ENCODE measurements around the gene EZR. TPM values are rescaled to one million over a fixed set of nuclear protein-coding genes. Genes with fewer than 3 reads are reported as not detected.
"Not testable (repeated sequence)": the region's sequence is repeated elsewhere in the genome, so short reads cannot be mapped to it uniquely, and the experiment has no call there.

EZR gene
- total RNA-seq, 1 donor, result 89.4 TPM

DNA sequence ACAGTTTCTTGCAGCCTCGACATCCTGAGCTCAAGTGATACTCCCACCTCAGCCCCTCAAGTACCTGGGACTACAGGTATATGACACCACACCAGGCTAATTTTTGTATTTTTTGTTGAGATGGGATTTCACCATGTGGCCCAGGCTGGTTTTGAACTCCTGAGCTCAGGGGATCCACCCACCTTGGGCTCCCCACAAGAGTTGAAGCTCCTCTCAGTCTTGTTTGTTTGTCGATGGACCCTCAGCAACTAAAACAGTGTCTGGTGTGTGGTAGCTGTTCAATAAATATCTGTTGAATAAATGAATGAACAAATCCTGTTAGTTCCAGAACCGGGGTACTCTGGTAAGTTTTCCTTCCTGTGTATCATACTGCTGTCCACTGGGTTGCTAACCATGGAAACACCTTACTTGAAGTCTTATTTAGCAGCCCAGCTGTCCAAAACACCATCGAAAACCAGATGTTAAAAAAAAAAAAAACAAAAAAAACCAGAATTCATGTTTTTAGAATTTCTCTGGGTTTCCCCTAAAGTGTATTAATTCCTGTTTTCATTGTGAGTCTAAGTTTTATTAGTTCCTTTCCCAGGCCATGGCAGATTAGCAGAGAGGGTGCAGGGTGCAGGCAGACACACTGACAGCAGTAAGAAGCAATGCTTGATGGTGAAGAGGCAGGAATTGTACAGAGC lies 7.8 kb upstream of the EZR start:
- H2AFZ ChIP-seq (ENCODE audit: low read length), result no peak overlapping the region
- H3K4me2 ChIP-seq (ENCODE audit: insufficient read depth, low read length), result no peak overlapping the region
- no peak for DNase-seq (ENCODE audit: insufficient read length, low spot score, missing footprints)
- H4K20me1 ChIP-seq (ENCODE audit: insufficient read depth, low read length), result no peaks in the 10 kb centered on the region
- H3K4me3 ChIP-seq (ENCODE audit: insufficient read depth, low read length), result no peak overlapping the region
- no peaks in the 10 kb centered on the region for H3K36me3 ChIP-seq (ENCODE audit: insufficient read depth, low read length)
- TF ChIP-seq, protein P1, sequence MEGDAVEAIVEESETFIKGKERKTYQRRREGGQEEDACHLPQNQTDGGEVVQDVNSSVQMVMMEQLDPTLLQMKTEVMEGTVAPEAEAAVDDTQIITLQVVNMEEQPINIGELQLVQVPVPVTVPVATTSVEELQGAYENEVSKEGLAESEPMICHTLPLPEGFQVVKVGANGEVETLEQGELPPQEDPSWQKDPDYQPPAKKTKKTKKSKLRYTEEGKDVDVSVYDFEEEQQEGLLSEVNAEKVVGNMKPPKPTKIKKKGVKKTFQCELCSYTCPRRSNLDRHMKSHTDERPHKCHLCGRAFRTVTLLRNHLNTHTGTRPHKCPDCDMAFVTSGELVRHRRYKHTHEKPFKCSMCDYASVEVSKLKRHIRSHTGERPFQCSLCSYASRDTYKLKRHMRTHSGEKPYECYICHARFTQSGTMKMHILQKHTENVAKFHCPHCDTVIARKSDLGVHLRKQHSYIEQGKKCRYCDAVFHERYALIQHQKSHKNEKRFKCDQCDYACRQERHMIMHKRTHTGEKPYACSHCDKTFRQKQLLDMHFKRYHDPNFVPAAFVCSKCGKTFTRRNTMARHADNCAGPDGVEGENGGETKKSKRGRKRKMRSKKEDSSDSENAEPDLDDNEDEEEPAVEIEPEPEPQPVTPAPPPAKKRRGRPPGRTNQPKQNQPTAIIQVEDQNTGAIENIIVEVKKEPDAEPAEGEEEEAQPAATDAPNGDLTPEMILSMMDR (IDR thresholded peaks at IDR 0.05; ENCODE audit: extremely low read depth, low read depth, low read length), result no peak
- H3K9me3 ChIP-seq (ENCODE audit: low read depth, low read length), result no peaks in the 10 kb centered on the region
- H3K27me3 ChIP-seq (ENCODE audit: insufficient read depth, low read length), result no peaks in the 10 kb centered on the region
- no peak overlapping the region for H3K27ac ChIP-seq (ENCODE audit: low read depth, low read length)
- H3K4me1 ChIP-seq (ENCODE audit: insufficient read depth, low read length), result no peaks in the 10 kb centered on the region
- H3K79me2 ChIP-seq (ENCODE audit: insufficient read depth, low read length), result no peaks in the 10 kb centered on the region

DNA sequence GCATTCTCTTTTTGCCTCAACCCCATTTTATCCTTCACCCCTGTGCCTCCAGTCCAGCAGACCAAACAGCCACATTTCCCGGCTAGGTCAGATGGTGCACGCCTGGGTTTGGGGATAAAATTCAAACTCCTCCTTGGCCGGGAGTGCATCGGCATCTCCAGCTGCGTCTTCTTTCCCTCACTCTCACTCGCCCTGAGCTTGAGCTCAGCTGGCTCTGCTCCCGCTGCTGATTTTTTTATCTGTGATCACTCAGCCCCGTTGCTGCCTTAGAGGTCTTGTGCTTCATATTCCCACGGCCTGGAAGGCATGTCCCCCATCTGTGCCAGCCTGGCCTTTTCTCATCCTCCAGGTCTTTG lies 6.8 kb upstream of the EZR start:
- Histone ChIP-seq H3K36me3 (ENCODE audit: insufficient read depth, low read length) (no peaks in the 10 kb centered on the region), H3K4me2 (ENCODE audit: insufficient read depth, low read length) (no peak overlapping the region)
- DNase-seq (ENCODE audit: insufficient read length, low spot score, missing footprints), result no peak

DNA sequence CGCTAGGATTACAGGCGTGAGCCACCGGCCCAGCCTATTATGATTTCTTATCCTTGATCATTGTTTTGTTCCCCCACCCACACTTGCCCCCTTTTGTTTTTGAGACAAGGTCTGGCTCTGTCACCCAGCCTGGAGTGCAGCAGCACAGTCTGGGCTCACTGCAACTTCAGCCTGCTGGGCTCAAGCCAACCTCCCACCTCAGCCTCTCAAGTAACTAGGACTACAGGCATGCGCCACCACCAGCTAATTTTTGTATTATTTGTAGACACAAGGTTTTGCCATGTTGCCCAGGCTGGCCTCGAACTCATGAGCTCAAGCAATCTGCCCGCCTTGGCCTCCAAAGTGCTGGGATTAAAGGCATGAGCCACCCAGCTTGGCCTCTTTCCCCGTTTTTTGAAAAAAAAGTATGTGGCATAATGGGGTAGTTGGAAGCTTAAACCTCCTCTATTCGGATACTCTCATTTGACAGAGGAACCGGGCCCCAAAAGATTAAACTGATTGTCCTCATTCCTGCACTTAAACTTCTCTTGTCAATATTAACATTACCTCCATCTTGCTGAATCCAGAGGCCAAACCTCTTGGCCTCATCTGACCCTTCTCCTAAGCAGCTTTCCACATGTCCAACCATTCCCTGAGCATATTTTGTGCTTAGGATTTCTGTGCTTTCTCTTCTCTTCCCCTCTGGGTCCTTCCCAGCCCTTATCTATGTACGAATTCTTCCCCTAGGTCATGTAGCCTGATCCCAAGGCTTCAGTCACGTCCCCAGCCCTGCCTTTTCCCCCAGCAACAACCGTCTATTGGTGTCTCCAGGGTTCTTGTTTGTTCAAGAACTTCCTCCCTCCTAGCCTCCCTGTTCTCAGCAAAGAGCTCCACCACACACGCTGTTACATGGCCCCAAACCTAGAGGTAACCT lies 6.1 kb upstream of the EZR start:
- Histone ChIP-seq H2AFZ (ENCODE audit: low read length) (no peak overlapping the region), H3K4me2 (ENCODE audit: insufficient read depth, low read length) (no peak overlapping the region), H3K9me3 (ENCODE audit: low read depth, low read length) (no peaks in the 10 kb centered on the region), H3K4me3 (ENCODE audit: insufficient read depth, low read length) (no peak overlapping the region), H3K27me3 (ENCODE audit: insufficient read depth, low read length) (no peaks in the 10 kb centered on the region), H3K36me3 (ENCODE audit: insufficient read depth, low read length) (no peaks in the 10 kb centered on the region), H3K79me2 (ENCODE audit: insufficient read depth, low read length) (no peaks in the 10 kb centered on the region), H3K4me1 (ENCODE audit: insufficient read depth, low read length) (no peaks in the 10 kb centered on the region), H4K20me1 (ENCODE audit: insufficient read depth, low read length) (no peaks in the 10 kb centered on the region), H3K27ac (ENCODE audit: low read depth, low read length) (no peak overlapping the region)
- DNase-seq (ENCODE audit: insufficient read length, low spot score, missing footprints), result no peak
- TF ChIP-seq, protein P1 (IDR thresholded peaks at IDR 0.05; ENCODE audit: extremely low read depth, low read depth, low read length), result no peak

More for the DNA sequence above, 6.8 kb upstream of the EZR start:
- no peak overlapping the region for H3K27ac ChIP-seq (ENCODE audit: low read depth, low read length)
- TF ChIP-seq, protein P1 (IDR thresholded peaks at IDR 0.05; ENCODE audit: extremely low read depth, low read depth, low read length), result no peak
- H4K20me1 ChIP-seq (ENCODE audit: insufficient read depth, low read length), result no peaks in the 10 kb centered on the region
- H2AFZ ChIP-seq (ENCODE audit: low read length), result no peak overlapping the region
- H3K4me3 ChIP-seq (ENCODE audit: insufficient read depth, low read length), result no peak overlapping the region
- H3K79me2 ChIP-seq (ENCODE audit: insufficient read depth, low read length), result no peaks in the 10 kb centered on the region
- no peaks in the 10 kb centered on the region for H3K27me3 ChIP-seq (ENCODE audit: insufficient read depth, low read length)
- no peaks in the 10 kb centered on the region for H3K9me3 ChIP-seq (ENCODE audit: low read depth, low read length)
- no peaks in the 10 kb centered on the region for H3K4me1 ChIP-seq (ENCODE audit: insufficient read depth, low read length)

DNA sequence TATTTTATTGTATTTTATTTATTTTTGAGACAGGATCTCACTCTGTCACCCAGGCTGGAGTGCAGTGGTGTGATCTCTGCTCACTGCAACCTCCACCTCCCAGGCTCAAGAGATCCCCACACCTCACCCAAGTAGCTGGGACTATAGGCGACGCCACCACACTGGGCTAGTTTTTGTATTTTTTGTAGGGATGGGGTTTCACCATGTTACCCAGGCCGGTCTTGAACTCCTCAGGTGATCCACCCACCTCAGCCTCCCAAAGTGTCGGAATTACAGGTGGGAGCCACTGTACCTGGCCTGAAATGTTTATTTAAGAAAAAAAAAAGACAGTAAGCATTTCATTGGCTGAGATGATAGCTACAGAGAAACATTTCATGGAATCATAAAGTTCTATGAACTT lies 4.4 kb upstream of the EZR start:
- not testable (repeated sequence) for H3K27ac ChIP-seq (ENCODE audit: low read depth, low read length); DNase-seq (ENCODE audit: insufficient read length, low spot score, missing footprints); H4K20me1 ChIP-seq (ENCODE audit: insufficient read depth, low read length); H3K9me3 ChIP-seq (ENCODE audit: low read depth, low read length); H3K4me1 ChIP-seq (ENCODE audit: insufficient read depth, low read length); H3K4me3 ChIP-seq (ENCODE audit: insufficient read depth, low read length); H2AFZ ChIP-seq (ENCODE audit: low read length); H3K27me3 ChIP-seq (ENCODE audit: insufficient read depth, low read length); H3K79me2 ChIP-seq (ENCODE audit: insufficient read depth, low read length); H3K4me2 ChIP-seq (ENCODE audit: insufficient read depth, low read length); H3K36me3 ChIP-seq (ENCODE audit: insufficient read depth, low read length)
